Brain microvascular endothelial cell (primary cell): Measurements from ENCODE around the gene CPZ.

Experiments used
- DNase-seq: peaks from one replicate; pipeline ENCODE4 v3.0.0-alpha.2; 2020
- H3K27ac ChIP-seq: fragments of 250-450 bp; sonication (Bioruptor Pico); 2 replicates; pipeline ENCODE4 v1.5.1; 2020; ENCODE audit warnings: mild to moderate bottlenecking, moderate library complexity
- H3K27me3 ChIP-seq: fragments of 250-450 bp; sonication (Bioruptor Pico); replicated peaks from 2 replicates; pipeline ENCODE4 v1.5.1; 2020; ENCODE audit warnings: mild to moderate bottlenecking
- H3K36me3 ChIP-seq: fragments of 250-450 bp; sonication (Bioruptor Pico); replicated peaks from 2 replicates; pipeline ENCODE4 v1.5.1; 2020; ENCODE audit warnings: mild to moderate bottlenecking
- H3K4me3 ChIP-seq: 2 replicates; pipeline ENCODE4 v1.5.1; 2011; ENCODE audit warnings: low read depth, mild to moderate bottlenecking, control low read depth, low read length, moderate library complexity
- in situ Hi-C: cut with HindIII; loops from 2 replicates; pipeline ENCODE4 v1.10.0; 2017; ENCODE audit warnings: low sequenced_read_pairs, low pct_ligation_motif_present
- TF ChIP-seq, protein P1 (sequence below): IDR thresholded peaks from 2 replicates; pipeline ENCODE4 v1.5.1; 2011; ENCODE audit warnings: low read depth, mild to moderate bottlenecking, moderate library complexity, low read length, control low read depth, inconsistent platforms; ENCODE audit errors: missing control alignments

Gene CPZ

DNA sequence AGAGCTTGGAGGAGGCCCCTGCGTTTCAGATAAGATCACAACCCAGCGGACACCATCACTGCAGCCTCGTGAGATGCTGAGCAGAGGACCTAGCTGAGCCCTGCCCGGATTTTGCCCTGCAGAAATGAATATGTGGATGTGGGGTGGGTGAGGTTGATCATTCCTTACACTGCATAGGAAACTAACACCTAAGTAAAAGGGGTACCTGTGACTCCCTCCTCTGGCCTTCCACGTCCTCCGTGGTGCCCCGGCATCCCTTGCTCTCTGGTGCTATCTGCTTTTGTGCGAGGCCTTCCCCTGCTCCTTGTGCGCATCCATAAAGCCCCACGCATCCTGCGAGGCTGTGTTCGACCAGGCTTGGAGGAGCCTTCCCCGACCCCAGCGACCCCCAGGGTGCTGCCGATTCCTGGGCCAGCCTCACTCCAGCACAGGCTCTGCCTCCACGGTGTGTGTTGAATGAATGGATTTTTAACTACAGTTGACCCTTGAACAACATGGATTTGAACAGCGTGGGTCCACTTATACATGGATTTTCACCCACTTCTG lies 37.9 kb upstream of the CPZ start:
- DNase-seq: no peak
- in situ Hi-C loops: no loop called here
- Histone ChIP-seq H3K27me3 (no peaks in the 10 kb centered on the region), H3K4me3 (no peak overlapping the region), H3K27ac (no peak overlapping the region), H3K36me3 (no peaks in the 10 kb centered on the region)
- TF ChIP-seq, protein P1, sequence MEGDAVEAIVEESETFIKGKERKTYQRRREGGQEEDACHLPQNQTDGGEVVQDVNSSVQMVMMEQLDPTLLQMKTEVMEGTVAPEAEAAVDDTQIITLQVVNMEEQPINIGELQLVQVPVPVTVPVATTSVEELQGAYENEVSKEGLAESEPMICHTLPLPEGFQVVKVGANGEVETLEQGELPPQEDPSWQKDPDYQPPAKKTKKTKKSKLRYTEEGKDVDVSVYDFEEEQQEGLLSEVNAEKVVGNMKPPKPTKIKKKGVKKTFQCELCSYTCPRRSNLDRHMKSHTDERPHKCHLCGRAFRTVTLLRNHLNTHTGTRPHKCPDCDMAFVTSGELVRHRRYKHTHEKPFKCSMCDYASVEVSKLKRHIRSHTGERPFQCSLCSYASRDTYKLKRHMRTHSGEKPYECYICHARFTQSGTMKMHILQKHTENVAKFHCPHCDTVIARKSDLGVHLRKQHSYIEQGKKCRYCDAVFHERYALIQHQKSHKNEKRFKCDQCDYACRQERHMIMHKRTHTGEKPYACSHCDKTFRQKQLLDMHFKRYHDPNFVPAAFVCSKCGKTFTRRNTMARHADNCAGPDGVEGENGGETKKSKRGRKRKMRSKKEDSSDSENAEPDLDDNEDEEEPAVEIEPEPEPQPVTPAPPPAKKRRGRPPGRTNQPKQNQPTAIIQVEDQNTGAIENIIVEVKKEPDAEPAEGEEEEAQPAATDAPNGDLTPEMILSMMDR: no peak

GRCh38 chr4:8555716-8556115 lies 36.8 kb upstream of the CPZ start:
- Histone ChIP-seq H3K27ac (no peak overlapping the region), H3K36me3 (no peaks in the 10 kb centered on the region), H3K4me3 (no peak overlapping the region), H3K27me3 (no peaks in the 10 kb centered on the region)
- TF ChIP-seq, protein P1: no peak
- DNase-seq: no peak
- in situ Hi-C loops: no loop called here

- H3K27me3 ChIP-seq: no peaks in the 10 kb centered on the region
- no peak overlapping the region for H3K4me3 ChIP-seq
- TF ChIP-seq, protein P1: no peak
- DNase-seq: peak; percentile 31
- H3K36me3 ChIP-seq: no peaks in the 10 kb centered on the region
- no peak overlapping the region for H3K27ac ChIP-seq
- in situ Hi-C loops: no loop called here
Measured at GRCh38 chr4:8556341-8557150, 36.0 kb upstream of the CPZ start.

- Histone ChIP-seq H3K27ac (no peak overlapping the region), H3K4me3 (no peak overlapping the region), H3K36me3 (no peaks in the 10 kb centered on the region), H3K27me3 (no peaks in the 10 kb centered on the region)
- DNase-seq: no peak
- TF ChIP-seq, protein P1: no peak
- in situ Hi-C loops: no loop called here
Measured at GRCh38 chr4:8557151-8558076, 35.2 kb upstream of the CPZ start.

DNA sequence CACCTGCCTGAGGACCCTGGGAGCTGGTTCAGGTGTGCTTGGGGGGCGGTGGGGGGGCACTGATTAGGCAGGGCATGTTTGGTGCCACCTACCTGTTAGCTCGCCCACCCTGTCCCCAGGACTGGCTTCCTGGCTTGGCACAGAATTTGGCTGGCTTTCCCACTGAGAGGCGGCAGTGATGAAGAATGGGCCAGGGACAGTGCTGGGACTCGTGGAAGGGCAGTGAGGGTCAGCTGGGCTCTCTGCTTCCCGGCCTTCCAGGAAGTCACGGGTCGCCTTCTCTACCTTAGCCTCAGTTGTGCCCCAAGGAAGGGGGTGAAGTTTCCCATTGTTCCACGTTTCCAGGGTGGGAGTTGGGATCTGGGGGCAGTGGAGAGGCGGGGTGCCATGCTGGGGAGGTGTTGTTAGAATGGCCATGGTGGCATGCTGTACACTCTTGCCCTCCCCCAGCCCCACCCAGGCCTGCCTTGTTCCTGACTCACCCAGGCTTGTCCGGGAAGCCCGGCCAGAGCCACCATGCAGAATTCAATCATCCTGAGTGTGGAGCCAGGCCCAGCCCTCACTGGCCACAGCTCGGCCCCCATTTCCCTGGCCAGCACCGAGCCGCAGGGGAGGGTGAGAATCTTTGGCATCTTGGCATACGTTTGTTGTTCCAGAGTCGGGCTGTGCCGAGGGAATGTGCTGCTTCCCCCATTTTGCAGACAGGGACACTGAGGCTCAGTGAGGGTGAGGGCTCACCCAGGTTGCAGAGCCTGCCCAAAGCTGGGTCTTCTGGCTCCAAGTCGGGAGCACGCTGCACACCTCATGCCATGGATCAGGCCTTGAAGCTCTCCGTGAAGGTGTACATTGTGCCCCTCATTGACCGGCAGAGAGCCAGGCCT lies 34.2 kb upstream of the CPZ start:
- TF ChIP-seq, protein P1: no peak
- peak; percentile 15 for DNase-seq
- no peak overlapping the region for H3K27ac ChIP-seq
- H3K4me3 ChIP-seq: no peak overlapping the region
- H3K36me3 ChIP-seq: no peaks in the 10 kb centered on the region
- in situ Hi-C loops: no loop called here
- H3K27me3 ChIP-seq: no peaks in the 10 kb centered on the region
